Spleen (tissue), 13 donors: ENCODE data around the gene HNRNPA1. TPM values are rescaled to one million over a fixed set of nuclear protein-coding genes. Genes with fewer than 3 reads are reported as not detected.
"Not testable (repeated sequence)": the region's sequence is repeated elsewhere in the genome, so short reads cannot be mapped to it uniquely, and the experiment has no call there.

Experiments
- DNase-seq: peaks from one replicate; pipeline ENCODE4 v3.0.0-alpha.2; 2020
- H3K27ac ChIP-seq, 8 donors: fragments of 200-600 bp; sonication (generic) in 7 of 8; 1 replicate in 4 of 8; 2 replicates in 4 of 8; pipeline versions ENCODE4 v1.5.0 to v1.8.0; 2016 to 2021; ENCODE audit warnings: inconsistent platforms in 4 of 8, mild to moderate bottlenecking in 4 of 8, moderate library complexity in 1 of 8
- H3K27me3 ChIP-seq, 7 donors: fragments of 200-600 bp; sonication (generic) in 6 of 7; replicated peaks in 1 of 7; 1 replicate in 4 of 7; 2 replicates in 3 of 7; pipeline versions ENCODE4 v1.5.0 to v1.8.0; 2016 to 2021; ENCODE audit warnings: inconsistent platforms in 3 of 7, mild to moderate bottlenecking in 1 of 7
- H3K36me3 ChIP-seq, 6 donors: fragments of 200-600 bp; sonication (generic) in 5 of 6; 1 replicate in 4 of 6; 2 replicates in 2 of 6; pipeline versions ENCODE4 v1.5.0 to v1.8.0; 2016 to 2021; ENCODE audit warnings: inconsistent platforms in 2 of 6
- H3K4me1 ChIP-seq, 6 donors: fragments of 200-600 bp; sonication (generic) in 5 of 6; 1 replicate in 3 of 6; 2 replicates in 3 of 6; pipeline versions ENCODE4 v1.5.0 to v1.8.0; 2016 to 2021; ENCODE audit warnings: inconsistent platforms in 3 of 6
- H3K4me3 ChIP-seq, 8 donors: fragments of 200-600 bp; sonication (generic) in 7 of 8; 1 replicate in 4 of 8; 2 replicates in 4 of 8; pipeline versions ENCODE4 v1.5.0 to v1.8.0; 2016 to 2021; ENCODE audit warnings: inconsistent platforms in 4 of 8, mild to moderate bottlenecking in 4 of 8, moderate library complexity in 2 of 8
- H3K9me3 ChIP-seq, 8 donors: fragments of 200-600 bp; sonication (generic) in 7 of 8; 1 replicate in 4 of 8; 2 replicates in 4 of 8; pipeline versions ENCODE4 v1.5.0 to v1.8.0; 2016 to 2021; ENCODE audit warnings: inconsistent platforms in 4 of 8
- CTCF ChIP-seq, 11 experiments: fragments of 200-600 bp in 7 of 11; fragments of 450-650 bp in 4 of 11; sonication (generic) in 4 of 11; IDR thresholded peaks in 8 of 11; conservative IDR thresholded peaks in 3 of 11; 1 replicate in 7 of 11; 2 replicates in 4 of 11; pipeline versions ENCODE4 v1.4.0 to v1.8.0; 2016 to 2021; ENCODE audit warnings: antibody characterized with exemption in 11 of 11, inconsistent platforms in 4 of 11, mild to moderate bottlenecking in 1 of 11
- POLR2A ChIP-seq, 3 donors: fragments of 450-650 bp; IDR thresholded peaks; one replicate each; pipeline ENCODE4 v1.5.1; 2017; ENCODE audit warnings: antibody characterized with exemption in 3 of 3, mild to moderate bottlenecking in 1 of 3
- POLR2AphosphoS5 ChIP-seq, 3 donors: sonication (generic); formaldehyde crosslinking; IDR thresholded peaks; one replicate each; pipeline ENCODE4 v1.5.1; 2017; ENCODE audit warnings: antibody characterized with exemption in 3 of 3
- WGBS, 5 donors: extraction: QIAGEN DNeasy Blood & Tissue Kit in 3 of 5; methylation state at CpG; one replicate each; pipeline versions ENCODE4 v1.1.5 to v1.1.7; 2013 to 2018; 5-methylcytosine and 5-hydroxymethylcytosine counted together
- intact Hi-C: fragments of 100-400 bp; cut with DNase I; formaldehyde crosslinking; loops from one replicate; pipeline ENCODE4 v1.15.0; 2023; ENCODE audit warnings: low total_unique reads
- long read RNA-seq, 2 donors: transcript quantifications; one replicate each; lab custom pipeline, GENCODE V29; 2026
- polyA plus RNA-seq, 3 donors: library from polyadenylated mRNA; stranded (reverse); fragments of 200-250 nt; gene quantifications; one replicate each; pipeline ENCODE4 v1.2.1, GENCODE V29; 2013
- total RNA-seq, 7 donors: library from RNA; depleted of rRNA in 3 of 7; stranded (reverse); fragments of >200 nt in 3 of 7; fragmentation: NEBNext Ultra II Directional in 4 of 7; extraction: Animal tissue kit (Norgen Biotek cat#: 25700) in 4 of 7; gene quantifications; one replicate each; pipeline versions ENCODE4 v1.1.0 to v1.2.1, GENCODE V29; 2016 to 2021
- donor health status: healthy with polysubstance abuse.
- donor health status: DM: no; HTN: no; CAD: no; lungs with moderate emphysema.
- donor health status: DM: no; HTN: no; CAD: no.
- donor health status: Bipolar disorder and iron deficiency.
- donor health status: healthy.
- donor health status: DM: no; HTN: no; CAD: no.
- donor health status: DM: yes; HTN: yes; CAD: no.

Gene HNRNPA1
- total RNA-seq: 100 to 1,000 TPM; 511 to 957 (median 742) TPM
- 1,000 to 10,000 TPM; 1,074 to 1,168 (median 1,166) TPM for polyA plus RNA-seq
- long read RNA-seq, donor 1, full-length matches to known transcripts: 667 of 1,025 reads
- long read RNA-seq, donor 1, partial matches to known transcripts: 294 of 1,025 reads
- long read RNA-seq, donor 1, other reads (novel, unspliced or antisense): 64 of 1,025 reads
- long read RNA-seq, donor 2, full-length matches to known transcripts: 421 of 649 reads
- long read RNA-seq, donor 2, partial matches to known transcripts: 192 of 649 reads
- long read RNA-seq, donor 2, other reads (novel, unspliced or antisense): 36 of 649 reads

- H3K4me3 ChIP-seq: peak within 1 kb of the TSS; percentile 61 to 88 (median 78)
- intact Hi-C loops: no loop called here
- peak within 1 kb of the TSS; percentile 89 to 99 (median 96) for H3K27ac ChIP-seq
- no peaks in the 10 kb centered on the region for H3K9me3 ChIP-seq
- WGBS, 5 donors: 0 to 1% (median 0%) methylated on average over 41 to 48 of the region's 48 CpGs
- H3K27me3 ChIP-seq: no peaks in the 10 kb centered on the region
- peaks cover 10 to 45% (median 37%) of the 10 kb centered on the region in 6 donors for H3K36me3 ChIP-seq
- TF ChIP-seq CTCF (IDR thresholded peaks at IDR 0.05 in 8 of 11, conservative IDR thresholded peaks at IDR 0.05 in 3 of 11) (peak in 2 of 11 experiments; percentile 5 to 15), POLR2A (IDR thresholded peaks at IDR 0.05) (peak; percentile 94 to 98 (median 96)), POLR2AphosphoS5 (IDR thresholded peaks at IDR 0.05) (peak; percentile 68 to 100 (median 98))
- H3K4me1 ChIP-seq: peaks cover 47 to 83% (median 72%) of the 10 kb centered on the region in 6 donors
- peak; percentile 92 for DNase-seq
Observed at GRCh38 chr12:54280468-54281260, at the start of gene HNRNPA1. HNRNPA1 (plus strand) TSS chr12:54280726; CDS start chr12:54280808, 82 bp downstream.

- H3K27ac ChIP-seq, H3K4me3 ChIP-seq, DNase-seq, H3K27me3 ChIP-seq, intact Hi-C loops, H3K9me3 ChIP-seq: not testable (repeated sequence)
- H3K36me3 ChIP-seq: peaks cover 0 to 18% (median 0%) of the 10 kb centered on the region in 6 donors
- peaks cover 0 to 33% (median 13%) of the 10 kb centered on the region in 6 donors for H3K4me1 ChIP-seq
- 87 to 98% (median 97%) methylated on average over 3 of the region's 3 CpGs for WGBS, 5 donors
Observed at GRCh38 chr12:54231269-54231668, 49.3 kb upstream of the HNRNPA1 start.

GRCh38 chr12:54232790-54233189 lies 47.7 kb upstream of the HNRNPA1 start:
- WGBS, 5 donors: 90 to 96% (median 93%) methylated on average over 2 of the region's 2 CpGs
- Histone ChIP-seq H3K36me3 (peaks cover 0 to 33% (median 0%) of the 10 kb centered on the region in 6 donors), H3K4me3 (no peak overlapping the region), H3K4me1 (peaks cover 0 to 27% (median 10%) of the 10 kb centered on the region in 6 donors), H3K27me3 (no peaks in the 10 kb centered on the region), H3K27ac (no peak overlapping the region), H3K9me3 (no peaks in the 10 kb centered on the region)
- intact Hi-C loops: no loop called here
- TF ChIP-seq CTCF (IDR thresholded peaks at IDR 0.05 in 8 of 11, conservative IDR thresholded peaks at IDR 0.05 in 3 of 11) (no peak), POLR2AphosphoS5 (IDR thresholded peaks at IDR 0.05) (no peak), POLR2A (IDR thresholded peaks at IDR 0.05) (no peak)
- no peak for DNase-seq

GRCh38 chr12:54238531-54238930 lies 42.0 kb upstream of the HNRNPA1 start:
- no peaks in the 10 kb centered on the region for H3K4me1 ChIP-seq
- no peak overlapping the region for H3K4me3 ChIP-seq
- H3K9me3 ChIP-seq: no peaks in the 10 kb centered on the region
- no peak for TF ChIP-seq CTCF (IDR thresholded peaks at IDR 0.05 in 8 of 11, conservative IDR thresholded peaks at IDR 0.05 in 3 of 11)
- TF ChIP-seq POLR2AphosphoS5 (IDR thresholded peaks at IDR 0.05): no peak
- H3K27me3 ChIP-seq: no peaks in the 10 kb centered on the region
- DNase-seq: no peak
- peaks cover 0 to 90% (median 29%) of the 10 kb centered on the region in 6 donors for H3K36me3 ChIP-seq
- 69 to 87% (median 79%) methylated on average over 1 of the region's 1 CpG for WGBS, 5 donors
- H3K27ac ChIP-seq: no peak overlapping the region
- intact Hi-C loops: no loop called here
